ENCODE measurements around the gene PPP1R15A.
"Not testable (repeated sequence)": the region's sequence is repeated elsewhere in the genome, so short reads cannot be mapped to it uniquely, and the experiment has no call there.

The PPP1R15A gene

DNA sequence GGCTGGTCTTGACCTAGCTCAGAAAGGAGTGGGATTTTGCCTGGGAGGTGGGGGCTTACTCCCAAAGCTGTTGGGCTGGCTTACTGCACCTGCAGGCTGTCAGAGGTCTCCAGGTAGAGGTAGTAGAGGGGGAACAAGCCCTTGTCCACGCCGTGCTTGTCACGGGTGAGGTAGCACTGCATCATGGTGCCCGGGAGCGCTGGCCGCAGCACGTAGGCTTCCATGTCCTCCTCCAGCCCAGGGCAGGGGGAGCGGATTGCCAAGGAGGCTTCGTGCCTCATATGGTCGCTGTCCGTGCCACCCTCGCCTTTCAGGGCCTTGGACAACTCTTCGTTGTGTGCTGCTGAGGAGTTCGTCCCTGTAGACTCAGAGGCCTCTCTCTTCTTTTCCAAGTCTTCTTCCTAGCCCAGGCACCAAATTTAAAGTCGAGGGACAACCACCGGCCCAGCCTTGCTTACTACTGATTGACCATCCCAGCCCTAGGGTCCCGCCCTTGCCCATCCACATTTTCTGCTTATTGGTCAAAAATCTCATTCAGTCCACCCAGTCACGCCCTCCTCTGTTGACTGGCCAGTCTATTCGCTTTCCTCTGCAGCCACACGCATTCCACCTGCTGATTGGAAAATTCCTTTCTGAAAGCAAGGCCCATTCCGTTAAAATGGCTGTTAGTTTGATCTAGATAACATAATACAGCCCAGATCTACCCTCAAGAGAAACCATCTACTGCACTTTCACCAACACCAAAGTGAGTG lies 15.8 kb downstream of the PPP1R15A start:
- Histone ChIP-seq H3K9me3 (ENCODE audit: control insufficient read depth, insufficient read depth, low read length) (no peaks in the 10 kb centered on the region), H3K9ac (ENCODE audit: low read depth, low read length) (no peak overlapping the region), H3K36me3 (ENCODE audit: control insufficient read depth, insufficient read depth, low read length) (no peaks in the 10 kb centered on the region), H3K27ac (ENCODE audit: low read depth, low read length) (no peak overlapping the region), H3K4me3 (ENCODE audit: low read depth, low read length) (no peak overlapping the region), H3K4me1 (ENCODE audit: control insufficient read depth, insufficient read depth, low read length) (no peaks in the 10 kb centered on the region), H3K27me3 (ENCODE audit: control insufficient read depth, insufficient read depth, low read length) (no peaks in the 10 kb centered on the region)

DNA sequence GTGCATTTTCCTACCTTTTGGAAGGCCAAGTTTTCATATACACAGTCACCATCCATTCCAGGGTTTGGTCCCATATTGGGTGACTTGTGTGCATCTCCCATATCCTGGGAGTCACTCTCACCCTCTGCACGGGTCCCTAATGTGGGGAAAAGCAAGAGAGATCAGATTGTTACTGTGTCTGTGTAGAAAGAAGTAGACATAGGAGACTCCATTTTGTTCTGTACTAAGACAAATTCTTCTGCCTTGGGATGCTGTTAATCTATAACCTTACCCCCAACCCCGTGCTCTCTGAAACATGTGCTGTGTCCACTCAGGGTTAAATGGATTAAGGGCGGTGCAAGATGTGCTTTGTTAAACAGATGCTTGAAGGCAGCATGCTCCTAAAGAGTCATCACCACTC lies 17.3 kb downstream of the PPP1R15A start:
- H3K4me1 ChIP-seq (ENCODE audit: control insufficient read depth, insufficient read depth, low read length): not testable (repeated sequence)

DNA sequence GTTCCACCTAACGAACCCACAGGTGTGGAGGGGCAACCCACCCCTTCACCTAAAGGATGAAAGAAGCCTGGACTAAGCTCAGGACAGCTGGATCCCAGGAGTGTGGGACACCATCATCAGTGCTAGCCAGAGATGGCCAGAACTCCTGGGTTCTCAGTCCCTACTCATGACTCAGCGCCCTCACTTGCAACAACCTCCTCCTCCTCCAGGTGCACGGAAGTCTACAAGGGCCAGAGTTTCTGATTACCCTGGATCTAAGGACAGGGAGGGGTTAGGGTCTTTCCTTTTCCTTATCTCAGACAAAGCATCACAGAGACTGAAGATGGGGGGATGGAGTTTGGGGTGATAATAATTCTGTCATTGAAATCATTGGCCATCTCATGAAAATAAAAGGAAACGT lies 18.3 kb downstream of the PPP1R15A start:
- H3K4me1 ChIP-seq (ENCODE audit: control insufficient read depth, insufficient read depth, low read length): no peaks in the 10 kb centered on the region
- H3K9ac ChIP-seq (ENCODE audit: low read depth, low read length): no peak overlapping the region
- H3K27ac ChIP-seq (ENCODE audit: low read depth, low read length): no peak overlapping the region
- no peaks in the 10 kb centered on the region for H3K27me3 ChIP-seq (ENCODE audit: control insufficient read depth, insufficient read depth, low read length)
- no peak overlapping the region for H3K4me3 ChIP-seq (ENCODE audit: low read depth, low read length)
- no peaks in the 10 kb centered on the region for H3K36me3 ChIP-seq (ENCODE audit: control insufficient read depth, insufficient read depth, low read length)
- no peaks in the 10 kb centered on the region for H3K9me3 ChIP-seq (ENCODE audit: control insufficient read depth, insufficient read depth, low read length)

More for the DNA sequence above, 17.3 kb downstream of the PPP1R15A start:
- H3K9me3 ChIP-seq (ENCODE audit: control insufficient read depth, insufficient read depth, low read length); H3K9ac ChIP-seq (ENCODE audit: low read depth, low read length); H3K27ac ChIP-seq (ENCODE audit: low read depth, low read length); H3K4me3 ChIP-seq (ENCODE audit: low read depth, low read length); H3K27me3 ChIP-seq (ENCODE audit: control insufficient read depth, insufficient read depth, low read length); H3K36me3 ChIP-seq (ENCODE audit: control insufficient read depth, insufficient read depth, low read length): not testable (repeated sequence)

DNA sequence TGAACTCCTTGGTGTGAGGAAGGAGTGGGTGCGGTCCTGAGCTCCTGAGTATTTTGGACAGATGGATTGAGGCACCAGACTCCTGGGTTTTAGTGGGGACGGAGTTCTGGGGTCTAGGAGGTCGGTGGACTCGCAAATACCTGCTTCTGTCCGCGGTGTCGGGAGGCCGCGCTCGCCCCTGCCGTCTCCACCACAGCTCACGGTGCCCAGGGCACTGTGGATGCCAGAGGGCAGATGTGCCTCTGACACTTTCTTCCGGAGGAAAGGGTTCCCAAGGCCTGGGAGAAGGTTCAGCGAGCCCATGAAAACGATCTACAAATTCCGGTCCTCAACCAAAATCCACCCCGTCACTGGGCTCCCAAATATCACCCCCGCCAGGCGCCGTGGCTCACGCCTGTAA lies 23.0 kb downstream of the PPP1R15A start:
- Histone ChIP-seq H3K4me3 (ENCODE audit: low read depth, low read length) (no peak overlapping the region), H3K27me3 (ENCODE audit: control insufficient read depth, insufficient read depth, low read length) (no peaks in the 10 kb centered on the region), H3K9ac (ENCODE audit: low read depth, low read length) (no peak overlapping the region), H3K36me3 (ENCODE audit: control insufficient read depth, insufficient read depth, low read length) (no peaks in the 10 kb centered on the region), H3K4me1 (ENCODE audit: control insufficient read depth, insufficient read depth, low read length) (no peaks in the 10 kb centered on the region), H3K27ac (ENCODE audit: low read depth, low read length) (no peak overlapping the region), H3K9me3 (ENCODE audit: control insufficient read depth, insufficient read depth, low read length) (no peaks in the 10 kb centered on the region)

DNA sequence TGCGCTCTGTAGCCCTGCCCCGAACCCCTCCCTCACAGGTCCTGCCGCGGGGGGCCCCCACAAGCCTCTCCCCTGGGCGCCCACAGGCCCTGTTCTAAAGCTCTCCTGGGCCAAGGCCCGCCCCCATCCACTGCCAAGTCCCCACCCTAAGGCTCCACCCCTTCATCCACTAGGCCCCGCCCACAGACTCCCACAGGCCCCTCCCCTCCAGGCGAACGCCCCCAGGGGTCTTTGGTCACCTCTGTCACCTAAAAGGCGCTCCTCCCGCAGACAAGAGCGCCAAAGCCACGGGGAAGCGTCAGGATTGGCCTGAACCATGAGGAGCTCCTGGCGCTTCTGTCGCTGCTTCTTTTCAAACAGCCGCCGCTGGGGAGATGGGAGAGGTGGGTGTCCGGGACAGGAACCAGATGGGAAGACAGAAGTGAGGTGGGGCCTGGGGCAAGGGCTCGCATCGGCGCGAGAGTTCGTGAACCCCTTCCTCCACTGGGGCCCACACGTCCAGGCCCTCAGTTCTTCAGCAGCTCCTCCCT lies 24.0 kb downstream of the PPP1R15A start:
- H3K4me3 ChIP-seq (ENCODE audit: low read depth, low read length): no peak overlapping the region; the same call in 1 of the 2 replicates
- peaks cover 3% of the 10 kb centered on the region; the same call in 1 of the 2 replicates for H3K4me1 ChIP-seq (ENCODE audit: control insufficient read depth, insufficient read depth, low read length)
- no peak overlapping the region for H3K27ac ChIP-seq (ENCODE audit: low read depth, low read length)
- H3K36me3 ChIP-seq (ENCODE audit: control insufficient read depth, insufficient read depth, low read length): no peaks in the 10 kb centered on the region
- H3K27me3 ChIP-seq (ENCODE audit: control insufficient read depth, insufficient read depth, low read length): no peaks in the 10 kb centered on the region
- H3K9me3 ChIP-seq (ENCODE audit: control insufficient read depth, insufficient read depth, low read length): no peaks in the 10 kb centered on the region
- no peak overlapping the region for H3K9ac ChIP-seq (ENCODE audit: low read depth, low read length)

DNA sequence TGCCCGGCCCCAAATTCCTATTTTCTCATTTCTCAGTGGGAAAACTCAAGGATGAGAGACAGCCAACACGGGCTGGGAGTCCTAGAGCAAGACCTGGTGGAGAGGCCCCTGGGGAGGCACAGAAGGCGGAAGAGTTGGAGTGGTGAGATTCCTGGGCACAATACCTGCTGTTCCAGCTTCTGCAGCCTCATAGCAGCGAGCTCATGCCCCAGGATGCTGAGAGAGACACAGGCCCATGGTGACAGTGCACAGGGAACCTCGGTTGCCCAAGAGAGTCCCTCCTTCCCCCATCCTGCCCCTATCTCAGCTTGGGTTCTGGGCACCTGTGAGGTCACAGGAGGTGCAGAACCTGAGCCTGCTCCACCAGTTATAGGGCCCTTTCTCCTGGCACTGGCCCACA lies 25.0 kb downstream of the PPP1R15A start:
- Histone ChIP-seq H3K9me3 (ENCODE audit: control insufficient read depth, insufficient read depth, low read length) (no peaks in the 10 kb centered on the region), H3K4me3 (ENCODE audit: low read depth, low read length) (no peak overlapping the region), H3K27ac (ENCODE audit: low read depth, low read length) (no peak overlapping the region), H3K36me3 (ENCODE audit: control insufficient read depth, insufficient read depth, low read length) (peaks cover 4% of the 10 kb centered on the region), H3K27me3 (ENCODE audit: control insufficient read depth, insufficient read depth, low read length) (no peaks in the 10 kb centered on the region), H3K9ac (ENCODE audit: low read depth, low read length) (no peak overlapping the region), H3K4me1 (ENCODE audit: control insufficient read depth, insufficient read depth, low read length) (peaks cover 3% of the 10 kb centered on the region; the same call in 1 of the 2 replicates)

DNA sequence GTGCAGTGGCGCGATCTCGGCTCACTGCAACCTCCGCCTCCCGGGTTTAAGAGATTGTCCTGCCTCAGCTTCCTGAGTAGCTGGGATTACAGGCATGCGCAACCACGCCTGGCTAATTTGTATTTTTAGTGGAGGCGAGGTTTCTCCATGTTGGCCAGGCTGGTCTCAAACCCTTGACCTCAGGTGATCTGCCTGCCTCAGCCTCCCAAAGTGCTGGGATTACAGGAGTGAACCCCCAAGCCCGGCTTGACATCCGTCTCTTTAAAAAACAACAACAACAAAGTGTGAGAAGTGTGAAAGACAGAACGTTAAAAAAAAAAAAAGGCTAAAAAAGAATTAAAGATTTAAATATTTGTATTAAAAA lies 27.1 kb downstream of the PPP1R15A start:
- H3K4me1 ChIP-seq (ENCODE audit: control insufficient read depth, insufficient read depth, low read length); H3K9me3 ChIP-seq (ENCODE audit: control insufficient read depth, insufficient read depth, low read length); H3K27ac ChIP-seq (ENCODE audit: low read depth, low read length); H3K27me3 ChIP-seq (ENCODE audit: control insufficient read depth, insufficient read depth, low read length): not testable (repeated sequence)
- Histone ChIP-seq H3K9ac (ENCODE audit: low read depth, low read length) (peak overlapping the region; percentile 67; the same call in 1 of the 2 replicates), H3K4me3 (ENCODE audit: low read depth, low read length) (peak overlapping the region; percentile 83), H3K36me3 (ENCODE audit: control insufficient read depth, insufficient read depth, low read length) (peaks cover 11% of the 10 kb centered on the region)

DNA sequence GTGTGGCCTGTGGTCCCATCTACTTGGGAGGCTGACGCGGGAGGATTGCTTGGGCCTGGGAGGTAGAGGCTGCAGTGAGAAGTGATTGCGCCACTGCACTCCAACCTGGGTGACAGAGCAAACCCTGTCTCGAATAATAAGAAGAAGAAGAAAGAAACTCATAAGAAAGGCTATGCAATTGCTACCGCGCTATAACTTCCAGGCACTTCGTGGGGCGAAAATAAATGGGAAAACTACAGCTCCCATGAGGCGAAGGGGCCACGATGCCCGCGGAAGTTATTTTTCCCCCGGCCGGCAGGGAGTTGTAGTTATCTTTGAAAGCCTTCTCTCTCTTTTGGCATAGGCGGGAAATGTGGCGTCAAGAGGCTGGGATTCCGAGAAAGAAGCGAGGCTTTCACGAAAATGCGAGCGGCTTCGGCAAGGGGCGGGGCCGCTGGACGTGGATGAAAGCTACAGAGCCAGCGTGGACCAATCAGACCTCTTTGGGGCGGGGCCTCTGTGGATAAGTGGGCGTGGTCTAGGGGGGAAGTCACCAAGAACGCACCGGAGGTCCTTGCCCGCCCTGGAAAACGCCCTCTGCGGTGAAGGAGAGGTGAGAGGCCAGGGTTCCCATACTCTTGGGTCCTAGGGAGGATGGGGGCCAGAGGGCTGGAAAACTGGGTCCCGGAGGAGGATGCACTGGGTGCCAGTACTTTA lies 27.7 kb downstream of the PPP1R15A start, which contains the start of gene NUCB1:
TSS of gene NUCB1 (plus strand) at position 532 of the 696 bp plus-strand sequence. CDS start 485 bp downstream, outside the sequence.
- Histone ChIP-seq H3K9ac (ENCODE audit: low read depth, low read length) (peak within 1 kb of the TSS; percentile 67), H3K27ac (ENCODE audit: low read depth, low read length) (peak within 1 kb of the TSS; percentile 90), H3K27me3 (ENCODE audit: control insufficient read depth, insufficient read depth, low read length) (no peaks in the 10 kb centered on the region), H3K4me3 (ENCODE audit: low read depth, low read length) (peak within 1 kb of the TSS; percentile 83), H3K4me1 (ENCODE audit: control insufficient read depth, insufficient read depth, low read length) (peaks cover 3% of the 10 kb centered on the region; the same call in 1 of the 2 replicates), H3K9me3 (ENCODE audit: control insufficient read depth, insufficient read depth, low read length) (no peaks in the 10 kb centered on the region), H3K36me3 (ENCODE audit: control insufficient read depth, insufficient read depth, low read length) (peaks cover 16% of the 10 kb centered on the region)

DNA sequence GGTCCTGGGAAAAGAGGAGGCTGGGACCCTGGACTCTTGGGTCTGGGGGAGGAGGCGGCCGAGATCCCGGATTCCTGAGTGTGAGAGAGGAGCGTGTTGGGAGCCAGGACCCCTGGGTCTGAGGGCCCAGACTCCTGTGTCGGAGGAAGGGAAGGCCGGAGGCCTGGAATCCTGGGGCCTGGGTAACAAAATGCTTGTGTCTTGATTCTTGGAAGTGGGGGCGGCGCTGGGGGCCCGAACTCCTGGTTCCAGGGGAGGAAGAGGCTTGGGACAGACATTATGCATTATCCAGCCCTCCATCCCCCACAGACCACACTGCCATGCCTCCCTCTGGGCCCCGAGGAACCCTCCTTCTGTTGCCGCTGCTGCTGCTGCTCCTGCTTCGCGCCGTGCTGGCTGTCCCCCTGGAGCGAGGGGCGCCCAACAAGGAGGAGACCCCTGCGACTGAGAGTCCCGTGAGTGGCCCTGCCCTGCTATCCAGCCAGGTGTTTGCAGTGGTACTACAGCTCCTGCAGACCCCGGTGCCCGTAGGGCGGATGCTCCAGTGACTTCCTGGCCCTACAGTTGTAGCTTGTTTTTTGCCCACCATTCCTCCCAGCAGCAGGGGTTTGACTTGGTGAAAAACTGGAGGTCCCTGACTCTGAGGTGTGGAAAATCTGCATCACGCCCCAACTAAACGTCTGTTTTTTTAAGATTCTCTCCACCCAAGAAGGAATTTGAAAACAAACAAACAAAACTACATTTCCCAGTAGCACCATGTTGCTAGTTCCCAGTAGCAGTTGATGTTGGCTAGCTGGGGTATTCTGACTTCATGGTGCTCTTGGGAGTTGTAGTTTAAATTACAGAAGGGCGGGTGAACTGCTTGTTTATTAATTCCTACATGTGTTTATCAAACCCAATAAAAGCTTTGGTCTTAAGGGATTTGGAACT lies 28.5 kb downstream of the PPP1R15A start:
- H3K27me3 ChIP-seq (ENCODE audit: control insufficient read depth, insufficient read depth, low read length): no peaks in the 10 kb centered on the region
- H3K27ac ChIP-seq (ENCODE audit: low read depth, low read length): peak overlapping the region; percentile 73
- peaks cover 3% of the 10 kb centered on the region; the same call in 1 of the 2 replicates for H3K4me1 ChIP-seq (ENCODE audit: control insufficient read depth, insufficient read depth, low read length)
- no peaks in the 10 kb centered on the region for H3K9me3 ChIP-seq (ENCODE audit: control insufficient read depth, insufficient read depth, low read length)
- H3K4me3 ChIP-seq (ENCODE audit: low read depth, low read length): peak overlapping the region; percentile 83
- peak overlapping the region; percentile 47 for H3K9ac ChIP-seq (ENCODE audit: low read depth, low read length)
- peaks cover 22% of the 10 kb centered on the region for H3K36me3 ChIP-seq (ENCODE audit: control insufficient read depth, insufficient read depth, low read length)

DNA sequence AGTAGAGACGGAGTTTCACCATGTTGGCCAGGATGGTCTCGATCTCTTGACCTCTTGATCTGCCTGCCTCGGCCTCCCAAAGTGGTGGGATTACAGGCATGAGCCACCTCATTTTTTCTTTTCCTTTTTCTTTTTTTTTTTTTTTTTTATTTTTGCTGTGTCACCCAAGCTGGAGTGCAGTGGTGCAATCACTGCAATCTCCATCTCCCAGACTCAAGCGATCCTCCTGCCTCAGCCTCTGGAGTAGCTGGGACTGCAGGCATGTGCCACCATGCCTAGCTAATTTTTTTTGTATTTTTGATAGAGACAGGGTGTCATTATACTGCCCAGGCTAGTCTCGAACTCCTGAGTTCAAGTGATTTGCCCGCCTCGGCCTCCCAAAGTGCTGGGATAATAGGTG lies 30.1 kb downstream of the PPP1R15A start:
- not testable (repeated sequence) for H3K27me3 ChIP-seq (ENCODE audit: control insufficient read depth, insufficient read depth, low read length); H3K27ac ChIP-seq (ENCODE audit: low read depth, low read length); H3K9me3 ChIP-seq (ENCODE audit: control insufficient read depth, insufficient read depth, low read length); H3K9ac ChIP-seq (ENCODE audit: low read depth, low read length); H3K4me1 ChIP-seq (ENCODE audit: control insufficient read depth, insufficient read depth, low read length); H3K4me3 ChIP-seq (ENCODE audit: low read depth, low read length)
- H3K36me3 ChIP-seq (ENCODE audit: control insufficient read depth, insufficient read depth, low read length): peaks cover 22% of the 10 kb centered on the region
